Stimulated activated CD8-positive, alpha-beta memory T cell treated with anti-CD3 and anti-CD28 coated beads, Interleukin-4, amount 100 ng/mL, for 24 hours (primary cell): ENCODE data around the gene MTSS2.

Source experiments
- DNase-seq: peaks from one replicate; pipeline ENCODE4 v3.0.0-alpha.2; 2020; ENCODE audit warnings: low read depth

The MTSS2 gene

GRCh38 chr16:70685938-70686375 lies at the start of gene MTSS2:
TSS of gene MTSS2 (minus strand) at chr16:70686053. CDS start at chr16:70685791, 262 bp downstream.
- peak; percentile 30 for DNase-seq

GRCh38 chr16:70735141-70735979 lies 49.5 kb upstream of the MTSS2 start:
- no peak for DNase-seq

GRCh38 chr16:70734522-70735095 lies 48.8 kb upstream of the MTSS2 start:
- DNase-seq: no peak

GRCh38 chr16:70730944-70731343 lies 45.1 kb upstream of the MTSS2 start:
- DNase-seq: no peak

- no peak for DNase-seq
Measured at GRCh38 chr16:70730031-70730430, 44.2 kb upstream of the MTSS2 start.

- DNase-seq: no peak
Measured at GRCh38 chr16:70729292-70729691, 43.4 kb upstream of the MTSS2 start.

- no peak for DNase-seq
Measured at GRCh38 chr16:70728150-70728549, 42.3 kb upstream of the MTSS2 start.

- DNase-seq: no peak
Measured at GRCh38 chr16:70726892-70727361, 41.1 kb upstream of the MTSS2 start.

GRCh38 chr16:70725912-70726828 lies 40.3 kb upstream of the MTSS2 start:
- no peak for DNase-seq

- DNase-seq: no peak
Measured at GRCh38 chr16:70725024-70725911, 39.4 kb upstream of the MTSS2 start.

- no peak for DNase-seq
Measured at GRCh38 chr16:70724146-70725023, 38.5 kb upstream of the MTSS2 start.

GRCh38 chr16:70723740-70724145 lies 37.9 kb upstream of the MTSS2 start:
- DNase-seq: no peak

GRCh38 chr16:70721202-70721963 lies 35.5 kb upstream of the MTSS2 start:
- DNase-seq: no peak

- no peak for DNase-seq
Measured at GRCh38 chr16:70720425-70721201, 34.8 kb upstream of the MTSS2 start.

GRCh38 chr16:70717065-70717464 lies 31.2 kb upstream of the MTSS2 start:
- DNase-seq: no peak

GRCh38 chr16:70715860-70716357 lies 30.1 kb upstream of the MTSS2 start:
- no peak for DNase-seq

GRCh38 chr16:70715055-70715858 lies 29.4 kb upstream of the MTSS2 start:
- DNase-seq: no peak
